Measurements from ENCODE around the gene NBEA.

DNA sequence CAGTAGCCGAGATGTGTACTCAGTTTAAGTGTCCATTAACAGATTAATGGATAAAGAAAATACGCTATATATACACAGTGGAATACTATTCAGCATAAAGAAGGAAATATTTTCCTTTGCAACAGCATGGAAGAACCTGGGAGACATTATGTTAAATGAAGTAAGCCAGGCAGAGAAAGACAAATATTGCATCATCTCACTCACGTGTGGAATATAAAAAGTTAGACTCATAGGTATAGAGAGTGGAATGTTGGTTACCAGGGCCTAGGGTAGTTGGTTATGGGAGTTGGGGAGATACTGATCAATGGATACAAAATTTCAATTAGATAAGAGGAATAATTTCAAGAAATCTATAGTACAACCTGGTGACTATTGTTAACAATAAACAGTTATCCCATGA is 324.3 kb downstream of the NBEA start:
- no peak for TF ChIP-seq POLR2A (IDR thresholded peaks at IDR 0.05)
- TF ChIP-seq, protein P1, sequence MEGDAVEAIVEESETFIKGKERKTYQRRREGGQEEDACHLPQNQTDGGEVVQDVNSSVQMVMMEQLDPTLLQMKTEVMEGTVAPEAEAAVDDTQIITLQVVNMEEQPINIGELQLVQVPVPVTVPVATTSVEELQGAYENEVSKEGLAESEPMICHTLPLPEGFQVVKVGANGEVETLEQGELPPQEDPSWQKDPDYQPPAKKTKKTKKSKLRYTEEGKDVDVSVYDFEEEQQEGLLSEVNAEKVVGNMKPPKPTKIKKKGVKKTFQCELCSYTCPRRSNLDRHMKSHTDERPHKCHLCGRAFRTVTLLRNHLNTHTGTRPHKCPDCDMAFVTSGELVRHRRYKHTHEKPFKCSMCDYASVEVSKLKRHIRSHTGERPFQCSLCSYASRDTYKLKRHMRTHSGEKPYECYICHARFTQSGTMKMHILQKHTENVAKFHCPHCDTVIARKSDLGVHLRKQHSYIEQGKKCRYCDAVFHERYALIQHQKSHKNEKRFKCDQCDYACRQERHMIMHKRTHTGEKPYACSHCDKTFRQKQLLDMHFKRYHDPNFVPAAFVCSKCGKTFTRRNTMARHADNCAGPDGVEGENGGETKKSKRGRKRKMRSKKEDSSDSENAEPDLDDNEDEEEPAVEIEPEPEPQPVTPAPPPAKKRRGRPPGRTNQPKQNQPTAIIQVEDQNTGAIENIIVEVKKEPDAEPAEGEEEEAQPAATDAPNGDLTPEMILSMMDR (IDR thresholded peaks at IDR 0.05) = no peak
